GM18873 (cell line): ENCODE data around the gene ITGB3BP.
"Not testable (repeated sequence)": the region's sequence is repeated elsewhere in the genome, so short reads cannot be mapped to it uniquely, and the experiment has no call there.

Source experiments
- ATAC-seq: cut with Tn5 transposase; IDR thresholded peaks from one replicate; pipeline ENCODE4 v1.9.1; 2021; ENCODE audit warnings: mild to moderate bottlenecking, moderate library complexity, moderate number of reproducible peaks; ENCODE audit not compliant: unreplicated experiment, low FRiP score

Gene ITGB3BP, protein sequence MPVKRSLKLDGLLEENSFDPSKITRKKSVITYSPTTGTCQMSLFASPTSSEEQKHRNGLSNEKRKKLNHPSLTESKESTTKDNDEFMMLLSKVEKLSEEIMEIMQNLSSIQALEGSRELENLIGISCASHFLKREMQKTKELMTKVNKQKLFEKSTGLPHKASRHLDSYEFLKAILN

DNA sequence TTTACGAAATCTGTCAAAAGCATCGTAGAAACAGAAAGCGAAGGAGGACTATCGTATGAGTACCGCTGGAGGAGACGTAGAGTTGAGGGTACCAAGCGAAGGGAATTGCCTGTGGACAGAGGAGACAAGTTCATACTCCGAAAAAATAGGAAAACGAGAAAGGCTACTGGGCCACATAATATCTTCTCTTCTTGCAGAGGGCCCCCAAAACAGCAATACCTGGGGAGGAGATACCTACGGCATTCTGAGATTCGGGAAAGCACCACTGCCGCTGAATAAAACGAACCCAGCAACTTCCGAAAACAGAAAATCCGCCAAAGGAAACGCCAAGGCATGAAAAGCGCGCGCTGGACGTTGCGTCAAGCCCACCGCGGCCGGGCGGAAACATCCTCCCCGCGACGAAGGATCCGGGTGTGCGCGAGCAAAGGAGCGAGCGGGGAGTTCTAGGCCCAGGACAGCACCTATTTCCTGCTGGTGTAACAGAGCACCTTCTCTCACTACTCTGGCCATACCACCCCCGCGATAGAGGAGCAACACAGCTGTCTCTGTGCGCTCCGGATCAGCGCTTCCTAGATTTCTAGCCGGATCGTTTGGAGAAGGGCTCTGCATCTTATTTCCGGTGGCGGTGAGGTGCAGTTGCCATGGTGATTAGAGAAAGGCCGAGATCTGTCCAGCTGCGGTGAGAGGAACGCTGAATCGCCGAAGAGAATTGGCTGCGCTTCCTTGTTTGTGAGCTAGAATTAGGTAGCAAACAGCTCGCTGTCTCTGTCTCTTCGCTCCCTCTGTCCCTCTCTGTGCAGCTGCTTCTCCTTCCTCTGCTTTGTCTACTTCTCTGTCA lies at the start of gene ITGB3BP, which contains the start of gene EFCAB7:
Gene ITGB3BP, minus strand, starts transcription at position 335 of the 838 bp plus-strand sequence. Its CDS starts 92 bp downstream, at position 243.
Gene EFCAB7, plus strand, starts transcription at position 635 of the 838 bp plus-strand sequence. CDS start 2,048 bp downstream, outside the sequence.
- ATAC-seq = peak; percentile 82

DNA sequence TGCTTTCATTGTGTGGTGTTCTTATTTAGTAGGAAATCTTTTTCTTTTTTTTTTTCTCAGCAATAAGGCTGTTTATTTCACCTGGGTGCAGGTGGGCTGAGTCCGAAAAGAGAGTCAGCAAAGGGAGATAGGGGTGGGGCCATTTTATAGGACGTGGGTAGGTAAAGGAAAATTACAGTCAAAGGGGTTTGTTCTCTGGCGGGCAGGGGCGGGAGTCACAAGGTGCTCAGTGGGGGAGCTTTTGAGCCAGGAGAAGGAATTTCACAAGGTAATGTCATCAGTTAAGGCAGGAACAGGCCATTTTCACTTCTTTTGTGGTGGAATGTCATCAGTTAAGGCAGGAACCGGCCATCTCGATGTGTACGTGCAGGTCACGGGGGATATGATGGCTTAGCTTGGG lies 49.7 kb upstream of the ITGB3BP start:
- not testable (repeated sequence) for ATAC-seq

DNA sequence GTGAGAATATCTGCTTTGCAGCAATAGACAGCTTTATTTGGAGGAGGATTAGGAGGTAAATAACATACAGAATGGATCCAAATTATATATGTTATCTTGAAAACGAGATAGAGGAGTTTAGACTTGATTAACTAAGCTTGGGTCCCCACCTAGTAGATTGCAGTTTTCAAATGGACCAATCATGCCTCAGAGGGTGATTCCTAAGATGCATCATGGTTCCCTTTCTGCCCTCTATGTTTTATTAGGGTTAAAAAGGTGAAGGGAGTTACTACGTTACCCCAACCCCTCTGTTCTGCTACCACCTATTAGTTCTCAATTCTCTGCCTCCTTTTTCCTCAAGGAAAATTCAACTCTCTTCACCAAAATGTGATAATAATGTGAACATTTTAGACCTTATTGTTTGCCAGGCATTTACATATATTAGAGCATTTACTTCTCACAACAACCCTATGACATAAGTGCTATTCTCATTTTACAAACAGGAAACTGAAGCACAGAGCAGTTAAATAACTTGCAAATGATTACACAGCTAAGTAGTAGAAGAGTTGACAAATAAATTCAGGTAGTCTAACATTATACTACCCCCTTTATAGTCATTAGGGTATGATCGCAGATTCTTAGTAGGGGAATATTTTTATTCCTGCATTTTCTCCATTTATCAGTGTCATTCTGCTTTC lies 46.8 kb upstream of the ITGB3BP start:
- ATAC-seq = no peak

DNA sequence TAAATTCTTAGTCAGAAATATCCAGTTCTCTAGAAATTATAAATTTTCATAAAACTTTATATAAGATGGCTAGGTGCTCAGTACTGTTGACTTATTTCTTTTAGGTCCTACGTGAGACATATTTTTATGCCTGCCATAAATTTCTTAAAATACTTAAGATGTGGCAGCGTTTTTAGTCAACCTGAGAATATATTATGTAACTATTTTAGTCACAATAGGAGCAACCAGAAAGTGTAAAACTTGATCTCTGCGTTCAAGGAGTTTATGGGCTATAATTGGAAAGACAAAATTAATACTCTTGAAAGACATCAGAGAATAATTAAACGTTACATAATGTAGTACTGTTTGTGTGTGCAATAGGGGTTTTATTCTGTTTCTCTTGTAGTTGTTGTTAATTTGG lies 46.0 kb upstream of the ITGB3BP start:
- ATAC-seq = no peak

DNA sequence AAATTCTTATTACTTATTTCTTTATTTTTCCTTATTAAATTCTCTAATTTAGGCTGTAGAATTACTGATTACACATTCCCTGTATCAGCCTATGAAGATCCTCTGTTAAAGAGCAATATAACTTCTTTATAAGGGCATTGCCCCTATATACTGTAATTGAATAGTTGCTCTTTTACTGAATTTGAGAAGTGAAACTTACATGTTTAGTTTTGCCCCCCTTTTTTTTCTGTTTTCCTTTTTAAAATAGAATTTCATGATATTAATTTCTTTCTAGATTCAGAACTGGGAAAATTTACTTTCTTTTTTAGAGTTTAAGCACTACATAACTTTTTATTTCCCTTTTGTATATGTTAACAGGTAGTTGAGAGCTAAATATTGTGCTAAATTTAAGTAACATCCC lies 40.7 kb upstream of the ITGB3BP start:
- ATAC-seq = no peak

DNA sequence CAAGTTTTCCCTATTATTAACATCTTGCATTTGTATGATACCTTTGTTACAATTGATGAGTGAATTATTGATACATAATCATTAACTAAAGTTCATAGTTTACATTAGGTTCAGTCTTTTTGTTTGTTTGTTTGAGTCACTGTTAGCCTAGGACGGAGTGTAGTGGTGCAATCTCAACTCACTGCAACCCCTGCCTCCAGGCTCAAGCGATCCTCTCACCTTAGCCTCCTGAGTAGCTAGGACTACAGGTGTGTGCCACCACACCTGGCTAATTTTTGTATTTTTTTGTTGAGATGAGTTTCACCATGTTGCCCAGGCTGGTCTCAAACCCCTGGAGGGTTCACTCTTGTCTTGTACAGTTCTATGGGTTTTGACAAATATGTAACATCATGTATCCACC lies 36.3 kb upstream of the ITGB3BP start:
- no peak for ATAC-seq

DNA sequence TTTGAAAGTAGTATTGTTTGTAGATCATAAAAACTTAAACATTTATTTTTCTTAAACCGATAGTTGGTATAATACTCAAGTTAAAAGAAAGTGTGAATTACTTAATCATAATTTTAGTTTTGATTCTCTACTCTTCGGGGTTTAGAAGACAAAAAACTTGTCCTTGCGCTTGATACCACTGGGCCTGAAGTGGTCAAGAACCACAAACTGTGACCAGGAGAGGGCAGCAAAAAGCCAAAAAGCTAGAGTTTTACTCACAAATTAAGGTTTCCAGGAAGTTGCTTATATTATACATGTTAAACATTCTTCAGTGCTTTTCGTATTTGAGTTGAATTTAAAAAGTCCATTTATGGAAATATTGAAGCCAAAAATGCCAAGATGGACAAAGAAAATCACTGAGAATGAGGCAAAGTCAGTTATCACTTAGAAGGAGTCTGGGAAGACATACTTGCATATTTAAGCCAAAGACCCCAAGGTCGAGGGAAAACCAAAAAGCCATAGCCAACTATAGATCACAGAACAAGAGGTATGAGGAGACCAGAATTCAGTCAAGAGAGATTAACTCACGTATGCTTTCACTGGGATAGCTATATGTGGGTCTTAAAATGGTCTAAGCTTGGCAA lies 34.5 kb upstream of the ITGB3BP start:
- no peak for ATAC-seq

DNA sequence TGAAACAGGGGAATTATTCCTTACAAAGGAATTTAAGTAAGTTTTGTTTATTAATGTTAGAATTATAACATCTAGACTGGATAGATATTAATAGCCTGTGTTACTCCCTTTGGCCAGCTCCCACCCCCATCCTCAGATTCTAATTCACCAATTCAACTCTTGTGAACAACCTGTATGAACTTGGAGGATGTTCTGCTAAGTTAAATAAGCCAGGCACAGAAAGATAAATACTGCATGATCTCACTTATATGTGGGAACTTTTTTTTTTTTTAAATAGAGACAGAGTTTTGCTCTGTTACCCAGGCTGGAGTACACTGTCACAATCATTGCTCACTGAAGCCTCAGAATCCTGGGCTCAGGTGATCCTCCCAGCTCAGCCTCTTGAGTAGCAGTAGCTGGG lies 32.5 kb upstream of the ITGB3BP start:
- ATAC-seq = no peak

DNA sequence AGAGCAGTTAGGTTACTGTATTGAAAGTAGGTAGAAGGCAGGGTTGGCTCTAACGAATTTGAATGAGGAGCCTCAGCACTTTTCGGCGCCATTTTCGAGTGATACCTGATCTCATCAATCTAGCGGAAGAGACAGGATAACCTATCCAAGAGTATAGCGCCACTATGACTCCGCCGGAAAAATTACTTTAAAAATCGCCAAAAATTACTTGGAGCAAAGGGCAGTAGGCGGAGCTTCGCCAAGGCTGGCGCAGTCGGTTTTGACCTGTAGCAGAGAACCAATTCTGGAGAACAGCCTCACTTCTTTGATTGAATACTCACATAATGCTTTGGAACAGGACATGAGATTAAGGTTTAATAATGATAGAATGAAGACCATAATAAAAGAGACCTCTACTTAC lies 25.9 kb upstream of the ITGB3BP start:
- no peak for ATAC-seq

DNA sequence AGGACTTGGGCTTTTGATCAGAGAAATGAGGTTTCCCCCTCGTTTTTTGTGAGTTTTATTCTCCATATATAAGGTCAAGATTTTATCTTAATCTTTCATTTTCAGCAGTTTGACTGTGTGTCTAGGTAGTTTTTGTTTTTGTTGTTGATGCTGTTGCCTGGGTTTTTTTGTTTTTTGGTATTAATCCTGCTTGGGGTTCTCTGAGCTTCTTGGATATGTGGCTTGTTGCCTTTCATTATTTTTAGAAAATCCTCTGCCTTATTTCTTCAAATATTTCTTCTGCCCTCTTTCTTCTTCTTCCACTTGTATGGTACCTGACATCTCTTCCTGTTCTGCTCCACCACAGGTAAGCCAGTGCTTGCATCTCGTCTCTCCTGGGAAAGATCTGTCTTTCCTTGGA lies 25.3 kb upstream of the ITGB3BP start:
- no peak for ATAC-seq

DNA sequence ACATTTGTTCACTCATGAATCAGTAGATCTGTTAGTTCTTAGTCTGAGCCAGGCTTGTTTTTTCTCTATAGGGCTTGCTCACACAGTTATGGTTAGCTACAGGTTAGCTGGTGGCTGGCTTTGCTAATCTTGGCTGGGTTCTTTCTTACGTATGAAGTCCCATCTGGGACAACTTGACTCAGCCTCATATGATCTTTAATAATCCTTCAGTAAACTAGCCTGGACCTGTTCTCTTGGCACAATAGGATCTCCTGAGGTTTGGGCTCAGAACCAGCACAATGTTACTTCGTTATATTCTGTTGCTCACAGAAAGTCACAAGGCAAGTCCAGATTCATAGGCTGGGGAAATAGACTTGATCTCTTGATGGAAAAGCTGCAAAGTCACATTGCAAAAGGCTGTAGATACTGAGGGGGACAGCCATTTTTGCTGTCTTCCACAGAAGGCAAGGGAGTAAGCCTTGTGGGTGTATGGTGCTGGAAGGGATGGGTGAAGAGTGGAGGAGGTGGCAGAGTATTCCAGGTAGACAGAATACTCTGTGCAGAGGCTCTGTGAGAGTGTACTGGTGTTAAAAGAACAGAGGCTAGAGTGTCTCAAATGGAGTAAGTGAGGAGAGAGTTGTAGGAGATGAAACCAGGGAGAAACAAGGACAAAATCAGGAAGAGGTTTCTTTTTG lies 24.7 kb upstream of the ITGB3BP start:
- no peak for ATAC-seq

DNA sequence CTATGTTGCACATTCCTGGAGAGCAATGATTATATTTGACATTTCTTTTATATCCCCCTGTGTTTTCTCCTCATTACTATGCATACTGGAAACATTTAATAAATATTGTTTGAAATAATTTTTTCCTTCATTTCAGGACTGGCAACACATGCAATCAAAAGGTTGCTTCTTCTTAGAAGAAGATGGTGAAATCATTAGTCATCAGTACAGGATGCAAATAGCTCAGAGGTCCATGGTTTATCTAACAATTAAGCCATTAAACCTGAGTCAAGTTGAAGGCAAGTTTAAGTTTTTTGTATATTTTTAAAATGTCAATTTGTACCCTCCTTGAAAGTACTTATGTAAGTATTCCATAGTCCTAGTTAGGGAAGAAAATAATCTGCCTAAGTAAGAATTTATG lies 22.8 kb upstream of the ITGB3BP start:
- ATAC-seq = no peak

DNA sequence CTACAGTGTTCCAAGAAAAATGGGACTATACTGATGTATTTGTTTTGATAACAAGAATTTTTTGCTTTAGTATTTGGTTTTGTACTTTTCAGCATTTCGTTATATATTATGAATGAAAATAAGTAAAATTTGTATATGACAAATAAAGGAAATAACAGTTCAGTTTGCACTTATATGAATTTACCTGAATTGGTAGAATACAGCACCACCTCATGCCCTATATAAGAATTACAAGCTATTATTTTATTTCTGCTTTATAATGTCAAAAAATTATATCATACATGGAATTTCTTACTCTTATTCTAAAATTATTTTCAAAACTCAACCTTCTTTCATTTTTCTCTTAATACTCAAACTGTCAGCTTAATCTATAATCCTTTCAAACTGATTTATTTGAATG lies 14.9 kb upstream of the ITGB3BP start:
- ATAC-seq = no peak

DNA sequence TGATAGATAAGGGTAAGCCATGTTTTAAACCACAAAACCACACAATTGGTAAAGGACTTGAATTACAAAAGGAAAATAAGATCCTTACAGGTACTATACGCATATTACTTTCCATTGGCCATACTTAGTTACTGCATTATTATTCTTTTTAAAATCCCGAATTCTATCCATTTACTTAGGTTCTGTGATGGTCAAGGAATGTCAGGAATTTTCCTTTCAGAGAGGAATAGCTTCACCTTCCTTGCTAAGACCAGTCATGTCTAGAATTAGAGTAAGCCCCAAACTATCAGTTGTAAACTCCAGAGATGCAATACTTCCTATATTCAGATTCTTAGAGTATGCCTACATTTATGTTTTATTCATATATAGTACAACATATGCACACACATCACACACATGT lies 14.0 kb upstream of the ITGB3BP start:
- no peak for ATAC-seq

DNA sequence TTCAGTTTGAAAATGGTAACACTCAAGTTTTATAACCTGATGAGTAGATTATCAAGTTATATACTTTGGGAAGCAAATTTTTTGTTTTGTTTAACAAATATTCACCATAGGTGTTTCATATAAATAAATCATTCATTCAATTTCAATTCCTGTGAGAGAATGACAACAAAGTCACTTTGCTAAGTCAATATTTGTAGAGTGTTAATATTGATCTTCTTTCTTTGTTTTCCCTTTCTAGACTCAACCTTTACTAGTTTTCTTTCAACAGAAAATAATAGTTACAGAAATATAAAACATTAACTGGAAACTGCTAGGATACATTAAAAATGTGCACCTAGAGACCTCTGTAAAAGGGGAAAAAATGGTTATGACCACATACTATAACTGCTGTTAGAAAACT lies 11.4 kb upstream of the ITGB3BP start:
- ATAC-seq = no peak

DNA sequence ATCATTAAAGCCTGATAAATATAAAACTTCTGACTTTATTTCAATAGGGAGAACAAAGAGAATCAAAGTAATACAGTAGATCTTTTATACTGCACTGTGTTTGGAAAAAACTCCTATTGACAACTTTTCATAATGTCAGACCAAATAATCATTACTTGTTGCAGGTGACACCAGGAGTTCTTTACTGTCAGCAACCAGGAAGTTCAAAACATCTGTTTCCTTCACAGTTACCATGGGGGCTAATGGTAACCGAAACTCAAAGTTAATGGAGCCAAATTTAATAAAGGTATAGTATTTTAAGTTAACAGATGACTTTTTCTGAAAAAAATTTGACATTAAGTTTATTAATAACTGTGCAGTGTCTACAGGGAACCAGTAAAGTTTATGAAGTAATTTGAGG lies 10.9 kb upstream of the ITGB3BP start:
- ATAC-seq = no peak

DNA sequence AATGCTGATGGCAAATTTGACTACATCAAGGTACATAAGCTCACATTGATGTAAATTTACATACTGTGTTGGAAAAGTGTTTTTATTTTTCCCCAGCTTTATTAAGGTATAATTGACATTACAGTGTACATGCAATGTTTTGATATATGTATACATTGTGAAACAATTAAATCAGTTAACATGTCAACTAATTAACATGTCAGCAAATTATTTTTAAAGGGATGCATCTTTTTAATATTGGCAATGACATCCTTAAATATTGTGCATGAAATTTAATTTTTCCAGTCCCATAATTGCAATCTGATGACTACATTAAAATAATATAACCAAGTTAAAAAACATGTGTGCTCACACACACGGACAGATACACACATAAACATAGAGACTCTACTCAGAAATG lies 9.7 kb upstream of the ITGB3BP start:
- no peak for ATAC-seq

DNA sequence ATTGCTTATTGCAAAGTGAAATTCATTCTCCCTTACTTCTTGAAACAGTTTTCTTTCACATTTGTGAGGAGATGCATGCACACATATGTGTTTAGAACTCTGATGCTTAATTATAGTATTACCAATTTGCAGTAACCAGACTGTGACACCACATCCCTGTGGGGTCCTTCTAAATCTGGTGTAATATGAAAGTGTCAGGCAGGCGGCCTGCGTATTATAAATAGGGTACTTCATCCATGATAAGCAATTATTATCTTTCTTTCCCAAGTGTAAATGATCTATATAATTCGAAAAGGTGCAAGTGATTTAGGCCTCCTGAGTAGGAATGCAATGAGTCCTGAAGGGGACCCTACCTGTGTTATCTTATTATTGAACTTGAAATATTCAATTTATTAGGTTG lies 1.2 kb upstream of the ITGB3BP start:
- ATAC-seq = no peak

DNA sequence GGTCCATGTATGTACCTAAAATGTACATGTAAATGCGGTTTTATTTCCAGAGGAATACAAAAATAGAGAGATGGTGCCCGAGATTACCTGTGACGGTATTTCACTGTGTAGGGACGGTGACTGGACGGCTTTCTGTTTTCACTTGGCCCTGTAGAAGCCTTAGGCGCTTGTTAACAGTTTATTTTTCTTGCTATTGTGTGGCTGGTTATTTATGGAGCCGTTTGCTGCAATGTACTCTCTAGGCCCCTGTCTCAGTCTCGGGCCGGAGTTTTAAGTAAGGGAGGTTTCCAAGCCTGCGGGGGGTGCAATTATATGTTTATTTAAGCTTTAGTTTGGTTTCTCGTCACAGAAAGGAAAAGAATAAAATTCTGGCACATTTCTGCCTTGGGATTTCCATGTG lies 713 bp upstream of the ITGB3BP start:
- peak; percentile 7 for ATAC-seq

DNA sequence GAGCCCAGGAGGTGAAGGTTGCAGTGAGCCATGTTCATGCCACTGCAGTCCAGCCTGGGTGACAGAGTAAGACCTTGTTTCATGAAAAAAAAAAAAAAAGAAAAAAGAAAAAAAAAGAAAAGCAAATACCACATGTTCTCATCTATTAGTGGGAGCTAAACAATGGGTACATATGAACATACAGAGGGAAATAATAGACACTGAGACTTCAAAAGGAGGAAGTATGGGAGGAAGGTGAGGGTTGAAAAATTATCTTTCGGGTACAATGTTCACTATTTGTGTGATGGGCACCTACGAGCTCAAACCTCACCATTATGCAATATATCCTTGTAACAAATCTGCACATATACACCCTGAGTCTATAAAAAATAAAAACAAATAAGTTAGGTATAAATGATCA lies 6.4 kb downstream of the ITGB3BP start:
- ATAC-seq = no peak

DNA sequence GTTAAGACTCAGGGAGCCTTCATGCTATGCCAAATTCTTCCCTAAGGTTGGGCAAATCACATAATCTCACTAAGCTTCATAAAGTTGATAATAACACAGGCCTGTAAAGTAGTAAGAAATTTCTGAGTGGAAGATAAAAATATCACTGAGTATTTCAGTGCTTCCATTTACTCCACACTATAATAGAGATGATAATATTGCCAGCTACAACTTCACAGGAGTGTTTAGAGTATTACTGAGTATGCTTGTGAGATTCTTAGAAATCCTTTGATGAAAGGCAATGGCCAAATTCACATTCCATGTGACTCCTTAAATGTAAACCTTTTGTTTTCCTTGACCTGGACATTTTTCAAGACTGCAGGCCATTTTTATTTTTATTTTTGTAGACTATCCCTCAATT lies 10.4 kb downstream of the ITGB3BP start:
- no peak for ATAC-seq
